OCI-LY7 (cell line): Measurements from ENCODE around the gene ABR.

ENCODE experiments used
- CTCF ChIP-seq: fragments of 200-600 bp; sonication (generic); conservative IDR thresholded peaks from 2 replicates; pipeline ENCODE4 v1.5.1; 2014; ENCODE audit warnings: mild to moderate bottlenecking, antibody characterized with exemption, low read length, moderate library complexity, mixed read lengths
- EZH2phosphoT487 ChIP-seq: fragments of 200-600 bp; sonication (generic); IDR thresholded peaks from 2 replicates; pipeline ENCODE4 v1.6.1; 2018; ENCODE audit warnings: low read depth, borderline replicate concordance, mild to moderate bottlenecking, mixed run types, antibody characterized with exemption, low read length, moderate library complexity, mixed read lengths

GRCh38 chr17:1181753-1182137 is 2.0 kb upstream of the ABR start:
- TF ChIP-seq CTCF (no peak), EZH2phosphoT487 (no peak)
